ENCODE results near the gene NSA2.

Gene NSA2

DNA sequence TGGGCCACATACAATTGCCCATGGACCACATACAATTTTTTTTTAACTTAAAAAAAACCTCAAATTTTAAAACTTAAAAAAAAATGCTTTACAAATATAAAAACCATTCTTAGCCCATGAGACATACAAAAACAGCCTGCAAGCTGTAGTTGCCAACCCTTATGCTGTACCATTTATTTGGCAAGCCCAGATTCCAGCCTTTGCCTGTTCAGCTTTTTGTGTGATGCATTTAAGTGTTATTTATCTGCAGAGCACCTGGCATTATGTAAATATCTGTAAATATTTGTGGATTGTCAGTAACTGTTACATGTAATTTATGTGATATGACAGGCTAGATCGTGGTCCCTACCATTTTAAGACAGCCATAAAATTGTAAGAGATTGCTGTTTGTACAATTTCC is 49.5 kb upstream of the NSA2 start:
- Histone ChIP-seq H3K27ac (ENCODE audit: extremely low read depth, low read depth, low read length) (no peak overlapping the region), H3K36me3 (ENCODE audit: control insufficient read depth in 2 of 2, insufficient read depth in 1 of 2, low read length in 2 of 2) (peaks cover 44 to 71% of the 10 kb centered on the region in 2 experiments), H3K4me3 (ENCODE audit: low read depth, low read length) (no peak overlapping the region), H3K4me1 (ENCODE audit: control insufficient read depth, insufficient read depth, low read length) (no peaks in the 10 kb centered on the region), H3K9me3 (ENCODE audit: control insufficient read depth, insufficient read depth, low read depth, low read length) (no peaks in the 10 kb centered on the region)
- ChIA-PET POLR2A (no interaction called here), CTCF (interaction anchor here (0.7 kb wide), 1 partner anchor 704 kb away, joined by 3 read pairs; no protein-coding TSS in a partner anchor)
- TF ChIP-seq KLF16 (tag by site-specific recombination; IDR thresholded peaks at IDR 0.05) = no peak
- no peak for TF ChIP-seq ZNF510 (tag by site-specific recombination; IDR thresholded peaks at IDR 0.05; ENCODE audit: insufficient replicate concordance)
- TF ChIP-seq ZNF423 (tag by site-specific recombination; IDR thresholded peaks at IDR 0.05) = no peak
- TF ChIP-seq ZXDB (tag by site-specific recombination; IDR thresholded peaks at IDR 0.05) = no peak
- TF ChIP-seq ZNF10 (tag by site-specific recombination; IDR thresholded peaks at IDR 0.05) = no peak
- no peak for TF ChIP-seq ZNF768 (tag by site-specific recombination; IDR thresholded peaks at IDR 0.05)
- TF ChIP-seq, protein P1, sequence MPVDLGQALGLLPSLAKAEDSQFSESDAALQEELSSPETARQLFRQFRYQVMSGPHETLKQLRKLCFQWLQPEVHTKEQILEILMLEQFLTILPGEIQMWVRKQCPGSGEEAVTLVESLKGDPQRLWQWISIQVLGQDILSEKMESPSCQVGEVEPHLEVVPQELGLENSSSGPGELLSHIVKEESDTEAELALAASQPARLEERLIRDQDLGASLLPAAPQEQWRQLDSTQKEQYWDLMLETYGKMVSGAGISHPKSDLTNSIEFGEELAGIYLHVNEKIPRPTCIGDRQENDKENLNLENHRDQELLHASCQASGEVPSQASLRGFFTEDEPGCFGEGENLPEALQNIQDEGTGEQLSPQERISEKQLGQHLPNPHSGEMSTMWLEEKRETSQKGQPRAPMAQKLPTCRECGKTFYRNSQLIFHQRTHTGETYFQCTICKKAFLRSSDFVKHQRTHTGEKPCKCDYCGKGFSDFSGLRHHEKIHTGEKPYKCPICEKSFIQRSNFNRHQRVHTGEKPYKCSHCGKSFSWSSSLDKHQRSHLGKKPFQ (tag by site-specific recombination; IDR thresholded peaks at IDR 0.05) = no peak
- TF ChIP-seq, protein P2, sequence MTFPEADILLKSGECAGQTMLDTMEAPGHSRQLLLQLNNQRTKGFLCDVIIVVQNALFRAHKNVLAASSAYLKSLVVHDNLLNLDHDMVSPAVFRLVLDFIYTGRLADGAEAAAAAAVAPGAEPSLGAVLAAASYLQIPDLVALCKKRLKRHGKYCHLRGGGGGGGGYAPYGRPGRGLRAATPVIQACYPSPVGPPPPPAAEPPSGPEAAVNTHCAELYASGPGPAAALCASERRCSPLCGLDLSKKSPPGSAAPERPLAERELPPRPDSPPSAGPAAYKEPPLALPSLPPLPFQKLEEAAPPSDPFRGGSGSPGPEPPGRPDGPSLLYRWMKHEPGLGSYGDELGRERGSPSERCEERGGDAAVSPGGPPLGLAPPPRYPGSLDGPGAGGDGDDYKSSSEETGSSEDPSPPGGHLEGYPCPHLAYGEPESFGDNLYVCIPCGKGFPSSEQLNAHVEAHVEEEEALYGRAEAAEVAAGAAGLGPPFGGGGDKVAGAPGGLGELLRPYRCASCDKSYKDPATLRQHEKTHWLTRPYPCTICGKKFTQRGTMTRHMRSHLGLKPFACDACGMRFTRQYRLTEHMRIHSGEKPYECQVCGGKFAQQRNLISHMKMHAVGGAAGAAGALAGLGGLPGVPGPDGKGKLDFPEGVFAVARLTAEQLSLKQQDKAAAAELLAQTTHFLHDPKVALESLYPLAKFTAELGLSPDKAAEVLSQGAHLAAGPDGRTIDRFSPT (tag by site-specific recombination; IDR thresholded peaks at IDR 0.05) = no peak
- TF ChIP-seq YY1 (tag by site-specific recombination; IDR thresholded peaks at IDR 0.05) = no peak
- TF ChIP-seq ZNF366 (tag by site-specific recombination; conservative IDR thresholded peaks at IDR 0.05) = no peak
- no peak for TF ChIP-seq ZNF391 (tag by site-specific recombination; IDR thresholded peaks at IDR 0.05; ENCODE audit: borderline replicate concordance, low read depth)
- no peak for TF ChIP-seq ZNF785 (tag by site-specific recombination; IDR thresholded peaks at IDR 0.05)
- TF ChIP-seq ZNF549 (tag by site-specific recombination; IDR thresholded peaks at IDR 0.05) = no peak
- no peak for TF ChIP-seq ZNF626 (tag by site-specific recombination; IDR thresholded peaks at IDR 0.05)

DNA sequence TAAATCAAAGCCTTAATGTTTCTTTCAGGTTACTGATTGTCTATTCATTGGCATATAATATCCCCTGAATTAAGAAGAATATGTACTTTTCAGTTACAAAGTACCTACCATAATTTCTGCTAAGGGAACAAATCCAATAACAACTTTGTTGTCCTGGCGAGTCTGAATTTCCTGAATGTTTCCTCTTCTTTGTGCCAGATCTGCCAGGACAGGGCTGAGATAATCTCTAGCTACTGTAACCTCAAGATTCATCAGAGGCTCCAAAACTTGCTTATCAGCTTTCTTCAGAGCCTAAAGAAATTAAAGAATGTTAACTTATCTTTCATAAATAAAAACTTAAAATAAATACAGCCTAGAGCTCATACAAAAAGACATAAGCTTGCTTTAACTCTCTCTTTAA is 44.8 kb upstream of the NSA2 start:
- Histone ChIP-seq H3K36me3 (ENCODE audit: control insufficient read depth in 2 of 2, insufficient read depth in 1 of 2, low read length in 2 of 2) (peaks cover 68 to 86% of the 10 kb centered on the region in 2 experiments), H3K4me3 (ENCODE audit: low read depth, low read length) (no peak overlapping the region), H3K27ac (ENCODE audit: extremely low read depth, low read depth, low read length) (no peak overlapping the region), H3K9me3 (ENCODE audit: control insufficient read depth, insufficient read depth, low read depth, low read length) (no peaks in the 10 kb centered on the region), H3K4me1 (ENCODE audit: control insufficient read depth, insufficient read depth, low read length) (no peaks in the 10 kb centered on the region)
- ChIA-PET POLR2A (no interaction called here), CTCF (interaction anchor here (0.7 to 1.4 kb wide), 2 partner anchors 8 to 174 kb away, joined by 4 read pairs; no protein-coding TSS in a partner anchor)
- TF ChIP-seq ZFP37 (tag by site-specific recombination; IDR thresholded peaks at IDR 0.05) = no peak
- no peak for TF ChIP-seq ZNF292 (tag by site-specific recombination; IDR thresholded peaks at IDR 0.05; ENCODE audit: borderline replicate concordance, low read depth)
- TF ChIP-seq, protein P3, sequence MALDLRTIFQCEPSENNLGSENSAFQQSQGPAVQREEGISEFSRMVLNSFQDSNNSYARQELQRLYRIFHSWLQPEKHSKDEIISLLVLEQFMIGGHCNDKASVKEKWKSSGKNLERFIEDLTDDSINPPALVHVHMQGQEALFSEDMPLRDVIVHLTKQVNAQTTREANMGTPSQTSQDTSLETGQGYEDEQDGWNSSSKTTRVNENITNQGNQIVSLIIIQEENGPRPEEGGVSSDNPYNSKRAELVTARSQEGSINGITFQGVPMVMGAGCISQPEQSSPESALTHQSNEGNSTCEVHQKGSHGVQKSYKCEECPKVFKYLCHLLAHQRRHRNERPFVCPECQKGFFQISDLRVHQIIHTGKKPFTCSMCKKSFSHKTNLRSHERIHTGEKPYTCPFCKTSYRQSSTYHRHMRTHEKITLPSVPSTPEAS (tag by site-specific recombination; IDR thresholded peaks at IDR 0.05) = no peak
- TF ChIP-seq, protein P4, sequence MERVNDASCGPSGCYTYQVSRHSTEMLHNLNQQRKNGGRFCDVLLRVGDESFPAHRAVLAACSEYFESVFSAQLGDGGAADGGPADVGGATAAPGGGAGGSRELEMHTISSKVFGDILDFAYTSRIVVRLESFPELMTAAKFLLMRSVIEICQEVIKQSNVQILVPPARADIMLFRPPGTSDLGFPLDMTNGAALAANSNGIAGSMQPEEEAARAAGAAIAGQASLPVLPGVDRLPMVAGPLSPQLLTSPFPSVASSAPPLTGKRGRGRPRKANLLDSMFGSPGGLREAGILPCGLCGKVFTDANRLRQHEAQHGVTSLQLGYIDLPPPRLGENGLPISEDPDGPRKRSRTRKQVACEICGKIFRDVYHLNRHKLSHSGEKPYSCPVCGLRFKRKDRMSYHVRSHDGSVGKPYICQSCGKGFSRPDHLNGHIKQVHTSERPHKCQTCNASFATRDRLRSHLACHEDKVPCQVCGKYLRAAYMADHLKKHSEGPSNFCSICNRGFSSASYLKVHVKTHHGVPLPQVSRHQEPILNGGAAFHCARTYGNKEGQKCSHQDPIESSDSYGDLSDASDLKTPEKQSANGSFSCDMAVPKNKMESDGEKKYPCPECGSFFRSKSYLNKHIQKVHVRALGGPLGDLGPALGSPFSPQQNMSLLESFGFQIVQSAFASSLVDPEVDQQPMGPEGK (tag by site-specific recombination; IDR thresholded peaks at IDR 0.05) = no peak
- no peak for TF ChIP-seq KLF8 (tag by site-specific recombination; IDR thresholded peaks at IDR 0.05)
- no peak for TF ChIP-seq REPIN1 (tag by site-specific recombination; IDR thresholded peaks at IDR 0.05; ENCODE audit: low read depth)
- no peak for TF ChIP-seq ZNF837 (tag by site-specific recombination; IDR thresholded peaks at IDR 0.05)
- no peak for TF ChIP-seq ZNF792 (tag by site-specific recombination; IDR thresholded peaks at IDR 0.05)
- no peak for TF ChIP-seq ZNF76 (tag by site-specific recombination; IDR thresholded peaks at IDR 0.05; ENCODE audit: borderline replicate concordance, low read depth)
- TF ChIP-seq ZNF239 (tag by site-specific recombination; IDR thresholded peaks at IDR 0.05) = no peak
- no peak for TF ChIP-seq ZNF600 (tag by site-specific recombination; IDR thresholded peaks at IDR 0.05)
- no peak for TF ChIP-seq ZNF549 (tag by site-specific recombination; IDR thresholded peaks at IDR 0.05)
- no peak for TF ChIP-seq KLF16 (tag by site-specific recombination; IDR thresholded peaks at IDR 0.05)
- TF ChIP-seq, protein P5, sequence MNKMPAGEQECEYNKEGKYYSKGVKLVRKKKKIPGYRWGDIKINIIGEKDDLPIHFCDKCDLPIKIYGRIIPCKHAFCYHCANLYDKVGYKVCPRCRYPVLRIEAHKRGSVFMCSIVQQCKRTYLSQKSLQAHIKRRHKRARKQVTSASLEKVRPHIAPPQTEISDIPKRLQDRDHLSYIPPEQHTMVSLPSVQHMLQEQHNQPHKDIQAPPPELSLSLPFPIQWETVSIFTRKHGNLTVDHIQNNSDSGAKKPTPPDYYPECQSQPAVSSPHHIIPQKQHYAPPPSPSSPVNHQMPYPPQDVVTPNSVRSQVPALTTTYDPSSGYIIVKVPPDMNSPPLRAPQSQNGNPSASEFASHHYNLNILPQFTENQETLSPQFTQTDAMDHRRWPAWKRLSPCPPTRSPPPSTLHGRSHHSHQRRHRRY (tag by site-specific recombination; IDR thresholded peaks at IDR 0.05) = no peak
- TF ChIP-seq ZNF433 (tag by site-specific recombination; IDR thresholded peaks at IDR 0.05; ENCODE audit: low read depth) = no peak
